Body of pancreas (tissue), 4 donors: ENCODE data around the gene KRTAP1-4. TPM values are rescaled to one million over a fixed set of nuclear protein-coding genes. Genes with fewer than 3 reads are reported as not detected.
"Not testable (repeated sequence)": the region's sequence is repeated elsewhere in the genome, so short reads cannot be mapped to it uniquely, and the experiment has no call there.

Experiments
- ATAC-seq: fragments of 150-250 bp; one replicate; pipeline ENCODE4 v1.9.1; 2016
- DNase-seq, 4 donors: peaks; one replicate each; pipeline ENCODE4 v3.0.0-alpha.2; 2019
- H3K27ac ChIP-seq, 4 donors: fragments of 200-600 bp; sonication (generic); 1 replicate in 3 of 4; 2 replicates in 1 of 4; pipeline versions ENCODE4 v1.5.1 to v1.6.1; 2016 to 2019; ENCODE audit warnings: mild to moderate bottlenecking in 1 of 4, mixed read lengths in 1 of 4, moderate library complexity in 1 of 4
- H3K27me3 ChIP-seq, 2 donors: fragments of 200-600 bp; sonication (generic); one replicate each; pipeline ENCODE4 v1.6.0; 2016; ENCODE audit warnings: mild to moderate bottlenecking in 1 of 2
- H3K36me3 ChIP-seq, 2 donors: fragments of 200-600 bp; sonication (generic); replicated peaks in 1 of 2; 2 replicates each; pipeline ENCODE4 v1.5.1; 2016; ENCODE audit warnings: low read depth in 2 of 2; ENCODE audit not compliant: insufficient read depth in 1 of 2
- H3K4me1 ChIP-seq: fragments of 200-600 bp; sonication (generic); one replicate; pipeline ENCODE4 v1.6.0; 2016
- H3K4me3 ChIP-seq, 2 donors: fragments of 200-600 bp; sonication (generic); 1 replicate in 1 of 2; 2 replicates in 1 of 2; pipeline ENCODE4 v1.5.1; 2016 to 2019
- H3K9me3 ChIP-seq, 3 donors: fragments of 200-600 bp; sonication (generic); 1 replicate in 2 of 3; 2 replicates in 1 of 3; pipeline ENCODE4 v1.5.1; 2016
- CTCF ChIP-seq, 7 experiments: fragments of 450-650 bp in 4 of 7; fragments of 200-600 bp in 3 of 7; sonication (generic) in 3 of 7; IDR thresholded peaks; one replicate each; pipeline ENCODE4 v1.5.1; 2016 to 2019; ENCODE audit warnings: antibody characterized with exemption in 7 of 7
- POLR2A ChIP-seq, 3 donors: fragments of 450-650 bp; IDR thresholded peaks; one replicate each; pipeline ENCODE4 v1.6.1; 2016; ENCODE audit warnings: antibody characterized with exemption in 3 of 3, mild to moderate bottlenecking in 2 of 3
- WGBS, 2 donors: methylation state at CpG; one replicate each; pipeline ENCODE4 v1.1.5; 2017; 5-methylcytosine and 5-hydroxymethylcytosine counted together
- intact Hi-C: fragments of 100-400 bp; cut with DNase I; formaldehyde crosslinking; loops from one replicate; pipeline ENCODE4 v1.15.1; 2023
- total RNA-seq, 2 donors: library from RNA; depleted of rRNA; stranded (reverse); fragments of >200 nt; gene quantifications; one replicate each; pipeline ENCODE4 v1.1.0, GENCODE V29; 2016

The KRTAP1-4 gene
- total RNA-seq, 2 donors from 2014 or later = not detected

GRCh38 chr17:41048441-41048840 lies 18.4 kb upstream of the KRTAP1-4 start:
- Histone ChIP-seq H3K27ac (no peak overlapping the region), H3K27me3 (no peaks in the 10 kb centered on the region), H3K4me1 (no peaks in the 10 kb centered on the region), H3K36me3 (no peaks in the 10 kb centered on the region), H3K4me3 (no peak overlapping the region), H3K9me3 (no peaks in the 10 kb centered on the region)
- intact Hi-C loops = no loop called here
- DNase-seq = no peak
- ATAC-seq = no peak
- no peak for TF ChIP-seq POLR2A (IDR thresholded peaks at IDR 0.05)
- no peak for TF ChIP-seq CTCF (IDR thresholded peaks at IDR 0.05)
- WGBS, 2 donors = 59 to 60% methylated on average over 7 of the region's 7 CpGs

- H3K4me3 ChIP-seq, DNase-seq, intact Hi-C loops: not testable (repeated sequence)
These were observed 16.9 kb upstream of the KRTAP1-4 start, which contains the start of gene KRTAP2-1 for GRCh38 chr17:41046735-41047465. TSS of gene KRTAP2-1 (minus strand) at chr17:41047316. CDS start at chr17:41047267, 49 bp downstream.

GRCh38 chr17:41042953-41043352 lies 13.0 kb upstream of the KRTAP1-4 start:
- H3K4me1 ChIP-seq = peaks cover 13% of the 10 kb centered on the region
- intact Hi-C loops = no loop called here
- H3K27me3 ChIP-seq = no peaks in the 10 kb centered on the region
- 96 to 100% methylated on average over 1 of the region's 1 CpG for WGBS, 2 donors
- no peak for TF ChIP-seq CTCF (IDR thresholded peaks at IDR 0.05)
- TF ChIP-seq POLR2A (IDR thresholded peaks at IDR 0.05) = no peak
- no peak for DNase-seq
- no peaks in the 10 kb centered on the region for H3K36me3 ChIP-seq
- no peak for ATAC-seq
- H3K27ac ChIP-seq = no peak overlapping the region
- H3K9me3 ChIP-seq = no peaks in the 10 kb centered on the region
- no peak overlapping the region for H3K4me3 ChIP-seq

More at GRCh38 chr17:41046735-41047465, 16.9 kb upstream of the KRTAP1-4 start, which contains the start of gene KRTAP2-1:
- H3K9me3 ChIP-seq, H3K4me1 ChIP-seq, ATAC-seq, H3K27ac ChIP-seq, H3K36me3 ChIP-seq, H3K27me3 ChIP-seq: not testable (repeated sequence)
- 38 to 41% methylated on average over 8 to 12 of the region's 33 CpGs for WGBS, 2 donors

GRCh38 chr17:41040783-41041571 lies 11.0 kb upstream of the KRTAP1-4 start, which contains the start of gene KRTAP1-1:
TSS of gene KRTAP1-1 (minus strand) at chr17:41041450. CDS start at chr17:41041397, 53 bp downstream.
- H3K27ac ChIP-seq = peak within 1 kb of the TSS in 3 of 4 donors; percentile 35 to 60 (median 49)
- ATAC-seq = peak; percentile 73

More at GRCh38 chr17:41040783-41041571, 11.0 kb upstream of the KRTAP1-4 start, which contains the start of gene KRTAP1-1:
- 48% methylated on average over 11 to 14 of the region's 14 CpGs for WGBS, 2 donors
- H3K27me3 ChIP-seq, intact Hi-C loops, H3K4me3 ChIP-seq, H3K36me3 ChIP-seq, H3K9me3 ChIP-seq: not testable (repeated sequence)
- peak in 3 of 7 experiments; percentile 23 to 40 (median 32) for TF ChIP-seq CTCF (IDR thresholded peaks at IDR 0.05)
- DNase-seq = peak; percentile 62 to 82 (median 71)
- H3K4me1 ChIP-seq = peaks cover 13% of the 10 kb centered on the region
